Liver (tissue), 9 donors: ENCODE results near the gene DRGX. TPM values are rescaled to one million over a fixed set of nuclear protein-coding genes. Genes with fewer than 3 reads are reported as not detected.

Experiments
- DNase-seq: peaks from one replicate; pipeline ENCODE4 v3.0.0-alpha.2; 2017; ENCODE audit warnings: low spot score
- H3K27ac ChIP-seq, 2 donors: one replicate each; pipeline ENCODE4 v1.7.0; 2013; ENCODE audit warnings: inconsistent platforms in 2 of 2, low read length in 2 of 2, control low read depth in 1 of 2, low read depth in 1 of 2, mild to moderate bottlenecking in 1 of 2
- H3K27me3 ChIP-seq, 4 donors: one replicate each; pipeline versions ENCODE4 v1.6.1 to v1.7.0; 2013; ENCODE audit warnings: low read length in 3 of 4, inconsistent platforms in 1 of 4, mild to moderate bottlenecking in 1 of 4, moderate library complexity in 1 of 4; ENCODE audit not compliant: control insufficient read depth in 4 of 4, insufficient read depth in 4 of 4
- H3K36me3 ChIP-seq, 4 donors: one replicate each; pipeline versions ENCODE4 v1.6.1 to v1.7.0; 2013; ENCODE audit warnings: low read length in 3 of 4, mild to moderate bottlenecking in 3 of 4, low read depth in 1 of 4, moderate library complexity in 1 of 4; ENCODE audit not compliant: control insufficient read depth in 4 of 4, insufficient read depth in 3 of 4
- H3K4me1 ChIP-seq, 4 donors: one replicate each; pipeline versions ENCODE4 v1.6.1 to v1.7.0; 2013; ENCODE audit warnings: low read length in 3 of 4, mild to moderate bottlenecking in 3 of 4, moderate library complexity in 1 of 4; ENCODE audit not compliant: control insufficient read depth in 4 of 4, insufficient read depth in 4 of 4
- H3K4me3 ChIP-seq, 3 donors: one replicate each; pipeline versions ENCODE4 v1.6.1 to v1.7.0; 2013; ENCODE audit warnings: low read length in 3 of 3, control low read depth in 1 of 3, low read depth in 1 of 3, mild to moderate bottlenecking in 1 of 3
- H3K9ac ChIP-seq, 2 donors: one replicate each; pipeline ENCODE4 v1.7.0; 2013; ENCODE audit warnings: low read length in 2 of 2, mild to moderate bottlenecking in 2 of 2, moderate library complexity in 2 of 2, control low read depth in 1 of 2, low read depth in 1 of 2
- H3K9me3 ChIP-seq, 4 donors: one replicate each; pipeline versions ENCODE4 v1.6.1 to v1.7.0; 2013; ENCODE audit warnings: low read length in 3 of 4; ENCODE audit not compliant: control insufficient read depth in 4 of 4
- EGR1 ChIP-seq, 2 donors: IDR thresholded peaks; 2 replicates each; pipeline ENCODE4 v1.6.1; 2016 to 2018; ENCODE audit warnings: antibody characterized with exemption in 2 of 2, low read depth in 2 of 2
- FOXA1 ChIP-seq: IDR thresholded peaks from 2 replicates; pipeline ENCODE4 v1.6.1; 2016; ENCODE audit warnings: antibody characterized with exemption
- FOXA2 ChIP-seq: IDR thresholded peaks from 2 replicates; pipeline ENCODE4 v1.6.1; 2016; ENCODE audit warnings: antibody characterized with exemption
- HNF4A ChIP-seq, 2 donors: conservative IDR thresholded peaks; 2 replicates each; pipeline ENCODE4 v1.6.1; 2016; ENCODE audit warnings: antibody characterized with exemption in 2 of 2, mild to moderate bottlenecking in 2 of 2
- JUND ChIP-seq, 2 donors: IDR thresholded peaks; 2 replicates each; pipeline ENCODE4 v1.6.1; 2016; ENCODE audit warnings: antibody characterized with exemption in 2 of 2
- NR2F2 ChIP-seq: IDR thresholded peaks from 2 replicates; pipeline ENCODE4 v1.6.1; 2016; ENCODE audit warnings: antibody characterized with exemption
- RAD21 ChIP-seq, 2 donors: IDR thresholded peaks; 2 replicates each; pipeline ENCODE4 v1.6.1; 2016; ENCODE audit warnings: antibody characterized with exemption in 2 of 2, mild to moderate bottlenecking in 2 of 2
- RXRA ChIP-seq, 2 donors: IDR thresholded peaks; 2 replicates each; pipeline ENCODE4 v1.6.1; 2017 to 2018; ENCODE audit warnings: antibody characterized with exemption in 2 of 2, mild to moderate bottlenecking in 1 of 2
- SP1 ChIP-seq: IDR thresholded peaks from 2 replicates; pipeline ENCODE4 v1.6.1; 2018; ENCODE audit warnings: antibody characterized with exemption, mild to moderate bottlenecking
- TAF1 ChIP-seq: conservative IDR thresholded peaks from 2 replicates; pipeline ENCODE4 v1.6.1; 2016; ENCODE audit warnings: antibody characterized with exemption, mild to moderate bottlenecking
- YY1 ChIP-seq: IDR thresholded peaks from 2 replicates; pipeline ENCODE4 v1.6.1; 2016; ENCODE audit warnings: antibody characterized with exemption, mild to moderate bottlenecking
- WGBS: extraction: QIAGEN DNeasy Blood & Tissue Kit; methylation state at CpG from one replicate; pipeline ENCODE4 v1.1.7; 2013; 5-methylcytosine and 5-hydroxymethylcytosine counted together
- polyA plus RNA-seq, 2 donors: library from polyadenylated mRNA; stranded (reverse) in 1 of 2; unstranded in 1 of 2; fragments of 200-250 nt in 1 of 2; fragments of >200 nt in 1 of 2; fragmentation: Nextera tagmentation in 1 of 2; extraction: Ambion mirVana in 1 of 2; gene quantifications; one replicate each; pipeline versions ENCODE4 v1.2.1 to v1.2.3, GENCODE V29; 2013 to 2015
- total RNA-seq, 2 donors: library from RNA; depleted of rRNA; stranded (reverse); fragments of >200 nt; gene quantifications; one replicate each; pipeline ENCODE4 v1.2.3, GENCODE V29; 2014
- TF ChIP-seq, protein P1 (sequence below): fragments of 150-350 bp; IDR thresholded peaks from 2 replicates; pipeline ENCODE4 v1.5.1; 2017; ENCODE audit warnings: improper control_type of control experiment, low read depth, low read length; ENCODE audit not compliant: missing input control
- TF ChIP-seq, protein P2 (sequence below): IDR thresholded peaks from 2 replicates; pipeline ENCODE4 v1.6.1; 2016; ENCODE audit warnings: antibody characterized with exemption, mild to moderate bottlenecking
- TF ChIP-seq, protein P3 (sequence below): IDR thresholded peaks from 2 replicates; pipeline ENCODE4 v1.6.1; 2016; ENCODE audit warnings: antibody characterized with exemption
- TF ChIP-seq, protein P4 (sequence below): IDR thresholded peaks from 2 replicates; pipeline ENCODE4 v1.6.1; 2016; ENCODE audit warnings: antibody characterized with exemption
- donor health status: healthy.
- donor health status: healthy.
- donor health status: healthy.
- donor health status: healthy.
- donor health status: healthy.

Gene DRGX
- total and polyA plus RNA-seq, 4 donors, result not detected

DNA sequence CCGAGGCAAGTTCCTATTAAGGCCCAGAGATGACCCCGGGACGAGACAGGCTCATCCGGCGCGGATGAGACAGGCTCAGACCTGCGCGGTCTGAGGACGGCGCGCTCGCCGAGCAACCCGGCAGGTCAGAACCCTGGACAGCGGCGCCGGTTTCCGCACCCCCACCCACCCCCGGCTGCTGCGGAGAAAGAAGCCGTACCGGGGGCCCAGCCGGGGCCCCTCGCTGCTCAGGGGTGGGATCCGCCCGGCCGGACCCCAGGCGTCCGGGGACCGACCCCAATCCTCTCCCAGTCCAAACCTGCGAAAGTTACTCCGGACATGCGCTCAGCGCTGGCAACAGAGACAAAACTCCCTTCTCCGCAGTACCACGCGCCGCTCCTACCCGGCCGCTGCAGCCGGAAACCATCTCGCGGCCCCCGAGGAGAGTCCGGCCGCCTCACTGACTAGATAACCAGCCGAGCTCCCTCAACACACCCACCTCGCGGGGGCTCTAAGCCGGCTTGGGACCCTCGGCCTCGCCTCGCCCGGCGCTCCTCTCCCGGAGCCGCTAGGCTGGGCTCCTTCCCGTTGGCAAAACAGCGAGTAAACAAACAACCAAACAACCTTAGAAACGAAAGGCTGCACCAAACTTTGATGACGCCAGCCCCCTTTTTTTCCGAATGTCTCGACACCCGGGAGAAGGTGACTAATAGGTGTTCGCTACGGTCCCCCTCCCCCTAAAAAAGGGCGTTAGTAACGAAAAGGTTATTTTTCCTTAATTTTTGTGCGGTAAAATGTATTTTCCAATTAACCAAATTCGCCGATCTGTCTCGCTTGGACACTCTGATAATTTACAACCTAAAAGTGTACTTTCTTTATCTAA lies 2.3 kb upstream of the DRGX start:
- peak overlapping the region in 1 of 3 donors; percentile 37 for H3K4me3 ChIP-seq
- DNase-seq, result peak; percentile 66

DNA sequence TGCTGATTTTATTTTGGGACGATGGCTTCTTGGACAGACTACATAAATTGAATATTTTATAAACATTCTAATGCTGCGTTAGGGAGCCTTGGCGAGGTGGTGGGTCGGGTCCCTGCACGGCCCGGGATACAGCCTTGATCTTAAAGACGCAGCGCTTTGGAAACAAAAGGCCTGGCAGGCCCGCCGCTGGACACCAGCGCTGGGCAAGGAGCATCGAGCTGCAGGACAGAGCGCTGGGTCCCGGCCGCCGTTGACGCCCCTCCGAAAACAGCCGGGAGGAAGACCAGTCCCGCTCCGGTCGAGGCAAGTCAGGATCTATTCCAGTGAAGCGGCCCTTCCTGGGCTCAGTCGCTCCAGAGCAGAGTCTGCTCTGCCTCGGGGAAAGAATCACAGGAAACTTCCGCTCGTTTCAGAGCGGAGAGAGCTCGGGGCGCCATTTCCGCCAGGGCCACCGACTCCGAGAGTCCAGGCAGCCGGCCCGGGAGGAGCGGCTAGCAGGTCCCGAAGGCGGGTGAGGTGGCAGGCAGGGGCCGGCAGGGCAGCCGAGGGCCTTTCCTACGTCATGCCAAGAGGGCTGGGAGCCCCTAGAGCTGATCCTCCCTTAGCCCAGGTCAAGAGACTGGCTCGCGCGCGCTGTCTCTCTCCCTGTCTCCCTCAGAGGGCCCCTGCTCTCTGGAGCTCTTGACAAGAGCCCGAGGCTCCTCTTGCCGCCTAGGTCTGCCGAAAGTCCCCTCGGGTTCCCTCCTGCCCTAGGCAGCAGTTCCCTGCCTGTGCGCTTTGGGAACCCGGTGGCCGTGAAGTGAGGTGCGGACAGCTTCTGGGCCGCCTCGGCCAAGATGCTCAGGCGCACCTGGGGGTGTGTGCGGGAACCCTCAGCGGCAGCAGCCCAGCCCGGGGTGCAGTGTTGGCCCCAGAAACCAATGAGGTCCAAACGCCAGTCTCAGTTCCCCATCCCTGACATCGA lies 1.4 kb upstream of the DRGX start:
- no peak for DNase-seq
- H3K27me3 ChIP-seq, result peaks cover 2 to 27% (median 17%) of the 10 kb centered on the region in 4 donors
- H3K4me3 ChIP-seq, result no peak overlapping the region
- WGBS, result 6% methylated on average over 61 of the region's 61 CpGs
- no peaks in the 10 kb centered on the region for H3K9me3 ChIP-seq
- H3K9ac ChIP-seq, result no peak overlapping the region
- H3K27ac ChIP-seq, result no peak overlapping the region
- H3K36me3 ChIP-seq, result no peaks in the 10 kb centered on the region
- H3K4me1 ChIP-seq, result peaks cover 8 to 19% (median 11%) of the 10 kb centered on the region in 4 donors
- TF ChIP-seq RXRA (IDR thresholded peaks at IDR 0.05), result no peak
- TF ChIP-seq FOXA1, result no peak
- TF ChIP-seq EGR1 (IDR thresholded peaks at IDR 0.05; ENCODE audit: low read depth in 2 of 2), result no peak
- TF ChIP-seq, protein P1, sequence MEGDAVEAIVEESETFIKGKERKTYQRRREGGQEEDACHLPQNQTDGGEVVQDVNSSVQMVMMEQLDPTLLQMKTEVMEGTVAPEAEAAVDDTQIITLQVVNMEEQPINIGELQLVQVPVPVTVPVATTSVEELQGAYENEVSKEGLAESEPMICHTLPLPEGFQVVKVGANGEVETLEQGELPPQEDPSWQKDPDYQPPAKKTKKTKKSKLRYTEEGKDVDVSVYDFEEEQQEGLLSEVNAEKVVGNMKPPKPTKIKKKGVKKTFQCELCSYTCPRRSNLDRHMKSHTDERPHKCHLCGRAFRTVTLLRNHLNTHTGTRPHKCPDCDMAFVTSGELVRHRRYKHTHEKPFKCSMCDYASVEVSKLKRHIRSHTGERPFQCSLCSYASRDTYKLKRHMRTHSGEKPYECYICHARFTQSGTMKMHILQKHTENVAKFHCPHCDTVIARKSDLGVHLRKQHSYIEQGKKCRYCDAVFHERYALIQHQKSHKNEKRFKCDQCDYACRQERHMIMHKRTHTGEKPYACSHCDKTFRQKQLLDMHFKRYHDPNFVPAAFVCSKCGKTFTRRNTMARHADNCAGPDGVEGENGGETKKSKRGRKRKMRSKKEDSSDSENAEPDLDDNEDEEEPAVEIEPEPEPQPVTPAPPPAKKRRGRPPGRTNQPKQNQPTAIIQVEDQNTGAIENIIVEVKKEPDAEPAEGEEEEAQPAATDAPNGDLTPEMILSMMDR, result no peak
- TF ChIP-seq, protein P2, sequence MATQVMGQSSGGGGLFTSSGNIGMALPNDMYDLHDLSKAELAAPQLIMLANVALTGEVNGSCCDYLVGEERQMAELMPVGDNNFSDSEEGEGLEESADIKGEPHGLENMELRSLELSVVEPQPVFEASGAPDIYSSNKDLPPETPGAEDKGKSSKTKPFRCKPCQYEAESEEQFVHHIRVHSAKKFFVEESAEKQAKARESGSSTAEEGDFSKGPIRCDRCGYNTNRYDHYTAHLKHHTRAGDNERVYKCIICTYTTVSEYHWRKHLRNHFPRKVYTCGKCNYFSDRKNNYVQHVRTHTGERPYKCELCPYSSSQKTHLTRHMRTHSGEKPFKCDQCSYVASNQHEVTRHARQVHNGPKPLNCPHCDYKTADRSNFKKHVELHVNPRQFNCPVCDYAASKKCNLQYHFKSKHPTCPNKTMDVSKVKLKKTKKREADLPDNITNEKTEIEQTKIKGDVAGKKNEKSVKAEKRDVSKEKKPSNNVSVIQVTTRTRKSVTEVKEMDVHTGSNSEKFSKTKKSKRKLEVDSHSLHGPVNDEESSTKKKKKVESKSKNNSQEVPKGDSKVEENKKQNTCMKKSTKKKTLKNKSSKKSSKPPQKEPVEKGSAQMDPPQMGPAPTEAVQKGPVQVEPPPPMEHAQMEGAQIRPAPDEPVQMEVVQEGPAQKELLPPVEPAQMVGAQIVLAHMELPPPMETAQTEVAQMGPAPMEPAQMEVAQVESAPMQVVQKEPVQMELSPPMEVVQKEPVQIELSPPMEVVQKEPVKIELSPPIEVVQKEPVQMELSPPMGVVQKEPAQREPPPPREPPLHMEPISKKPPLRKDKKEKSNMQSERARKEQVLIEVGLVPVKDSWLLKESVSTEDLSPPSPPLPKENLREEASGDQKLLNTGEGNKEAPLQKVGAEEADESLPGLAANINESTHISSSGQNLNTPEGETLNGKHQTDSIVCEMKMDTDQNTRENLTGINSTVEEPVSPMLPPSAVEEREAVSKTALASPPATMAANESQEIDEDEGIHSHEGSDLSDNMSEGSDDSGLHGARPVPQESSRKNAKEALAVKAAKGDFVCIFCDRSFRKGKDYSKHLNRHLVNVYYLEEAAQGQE, result no peak
- no peak for TF ChIP-seq NR2F2
- TF ChIP-seq YY1, result no peak
- TF ChIP-seq, protein P3, sequence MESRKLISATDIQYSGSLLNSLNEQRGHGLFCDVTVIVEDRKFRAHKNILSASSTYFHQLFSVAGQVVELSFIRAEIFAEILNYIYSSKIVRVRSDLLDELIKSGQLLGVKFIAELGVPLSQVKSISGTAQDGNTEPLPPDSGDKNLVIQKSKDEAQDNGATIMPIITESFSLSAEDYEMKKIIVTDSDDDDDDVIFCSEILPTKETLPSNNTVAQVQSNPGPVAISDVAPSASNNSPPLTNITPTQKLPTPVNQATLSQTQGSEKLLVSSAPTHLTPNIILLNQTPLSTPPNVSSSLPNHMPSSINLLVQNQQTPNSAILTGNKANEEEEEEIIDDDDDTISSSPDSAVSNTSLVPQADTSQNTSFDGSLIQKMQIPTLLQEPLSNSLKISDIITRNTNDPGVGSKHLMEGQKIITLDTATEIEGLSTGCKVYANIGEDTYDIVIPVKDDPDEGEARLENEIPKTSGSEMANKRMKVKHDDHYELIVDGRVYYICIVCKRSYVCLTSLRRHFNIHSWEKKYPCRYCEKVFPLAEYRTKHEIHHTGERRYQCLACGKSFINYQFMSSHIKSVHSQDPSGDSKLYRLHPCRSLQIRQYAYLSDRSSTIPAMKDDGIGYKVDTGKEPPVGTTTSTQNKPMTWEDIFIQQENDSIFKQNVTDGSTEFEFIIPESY, result no peak
- TF ChIP-seq HNF4A (conservative IDR thresholded peaks at IDR 0.05), result no peak
- TF ChIP-seq TAF1, result no peak
- TF ChIP-seq RAD21 (IDR thresholded peaks at IDR 0.05), result no peak
- TF ChIP-seq FOXA2, result no peak
- TF ChIP-seq JUND (IDR thresholded peaks at IDR 0.05), result no peak
- no peak for TF ChIP-seq SP1
- TF ChIP-seq, protein P4, sequence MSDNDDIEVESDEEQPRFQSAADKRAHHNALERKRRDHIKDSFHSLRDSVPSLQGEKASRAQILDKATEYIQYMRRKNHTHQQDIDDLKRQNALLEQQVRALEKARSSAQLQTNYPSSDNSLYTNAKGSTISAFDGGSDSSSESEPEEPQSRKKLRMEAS, result no peak

More for the DNA sequence above, 2.3 kb upstream of the DRGX start:
- WGBS, result 4% methylated on average over 72 of the region's 72 CpGs
- Histone ChIP-seq H3K9ac (no peak overlapping the region), H3K27ac (no peak overlapping the region), H3K4me1 (peaks cover 8 to 19% (median 11%) of the 10 kb centered on the region in 4 donors), H3K27me3 (peaks cover 2 to 24% (median 17%) of the 10 kb centered on the region in 4 donors), H3K36me3 (no peaks in the 10 kb centered on the region), H3K9me3 (no peaks in the 10 kb centered on the region)
- TF ChIP-seq YY1, result no peak
- TF ChIP-seq, protein P2, result peak; percentile 99
